ENCODE results near the gene ARHGDIG.

The ARHGDIG gene

GRCh38 chr16:280991-281659 is 734 bp downstream of the ARHGDIG start:
- DNase-seq (ENCODE audit: low read depth in 2 of 2), result no peak

- no peak for DNase-seq (ENCODE audit: low read depth in 2 of 2)
These were observed 1.4 kb downstream of the ARHGDIG start for GRCh38 chr16:281660-282255.

DNA sequence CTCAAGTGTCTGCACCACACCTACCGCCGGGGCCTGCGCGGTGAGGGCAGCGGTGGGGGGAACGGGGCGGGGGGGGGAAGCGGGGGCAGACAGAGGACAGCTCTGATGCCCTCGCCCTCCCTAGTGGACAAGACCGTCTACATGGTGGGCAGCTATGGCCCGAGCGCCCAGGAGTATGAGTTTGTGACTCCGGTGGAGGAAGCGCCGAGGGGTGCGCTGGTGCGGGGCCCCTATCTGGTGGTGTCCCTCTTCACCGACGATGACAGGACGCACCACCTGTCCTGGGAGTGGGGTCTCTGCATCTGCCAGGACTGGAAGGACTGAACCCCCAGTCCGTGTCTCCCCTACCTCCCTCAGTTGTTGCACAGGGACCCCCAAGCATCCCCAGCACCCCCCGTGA is 2.1 kb downstream of the ARHGDIG start:
- DNase-seq (ENCODE audit: low read depth in 2 of 2), result no peak

GRCh38 chr16:283033-283805 is 2.8 kb downstream of the ARHGDIG start, which contains the start of gene PDIA2:
TSS of gene PDIA2 (plus strand) at chr16:283164. CDS start at chr16:283170, 6 bp downstream.
- no peak for DNase-seq (ENCODE audit: low read depth in 2 of 2)

DNA sequence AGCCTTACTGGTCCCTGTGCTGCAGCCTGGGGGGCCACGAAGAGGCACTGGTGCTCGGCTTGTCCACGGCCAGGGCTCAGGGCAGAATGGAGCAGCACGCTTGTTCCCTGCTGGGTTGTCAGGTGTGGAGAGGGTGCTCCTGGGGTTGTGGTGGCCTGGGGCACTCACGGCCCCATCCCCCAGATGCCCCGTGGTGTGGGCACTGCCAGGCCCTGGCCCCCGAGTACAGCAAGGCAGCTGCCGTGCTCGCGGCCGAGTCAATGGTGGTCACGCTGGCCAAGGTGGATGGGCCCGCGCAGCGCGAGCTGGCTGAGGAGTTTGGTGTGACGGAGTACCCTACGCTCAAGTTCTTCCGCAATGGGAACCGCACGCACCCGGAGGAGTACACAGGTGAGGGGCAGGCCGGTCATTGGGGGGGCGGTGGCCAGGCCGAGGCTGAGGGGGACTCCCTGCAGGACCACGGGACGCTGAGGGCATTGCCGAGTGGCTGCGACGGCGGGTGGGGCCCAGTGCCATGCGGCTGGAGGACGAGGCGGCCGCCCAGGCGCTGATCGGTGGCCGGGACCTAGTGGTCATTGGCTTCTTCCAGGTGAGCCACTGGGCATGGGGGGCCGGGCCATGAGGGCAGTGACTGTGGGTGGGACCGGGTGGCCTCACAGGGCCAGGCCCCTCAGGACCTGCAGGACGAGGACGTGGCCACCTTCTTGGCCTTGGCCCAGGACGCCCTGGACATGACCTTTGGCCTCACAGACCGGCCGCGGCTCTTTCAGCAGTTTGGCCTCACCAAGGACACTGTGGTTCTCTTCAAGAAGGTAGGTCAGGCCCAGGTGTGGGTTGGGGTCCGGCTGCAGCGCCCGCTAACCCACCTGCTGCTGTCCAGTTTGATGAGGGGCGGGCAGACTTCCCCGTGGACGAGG is 4.1 kb downstream of the ARHGDIG start:
- no peak for DNase-seq (ENCODE audit: low read depth in 2 of 2)

DNA sequence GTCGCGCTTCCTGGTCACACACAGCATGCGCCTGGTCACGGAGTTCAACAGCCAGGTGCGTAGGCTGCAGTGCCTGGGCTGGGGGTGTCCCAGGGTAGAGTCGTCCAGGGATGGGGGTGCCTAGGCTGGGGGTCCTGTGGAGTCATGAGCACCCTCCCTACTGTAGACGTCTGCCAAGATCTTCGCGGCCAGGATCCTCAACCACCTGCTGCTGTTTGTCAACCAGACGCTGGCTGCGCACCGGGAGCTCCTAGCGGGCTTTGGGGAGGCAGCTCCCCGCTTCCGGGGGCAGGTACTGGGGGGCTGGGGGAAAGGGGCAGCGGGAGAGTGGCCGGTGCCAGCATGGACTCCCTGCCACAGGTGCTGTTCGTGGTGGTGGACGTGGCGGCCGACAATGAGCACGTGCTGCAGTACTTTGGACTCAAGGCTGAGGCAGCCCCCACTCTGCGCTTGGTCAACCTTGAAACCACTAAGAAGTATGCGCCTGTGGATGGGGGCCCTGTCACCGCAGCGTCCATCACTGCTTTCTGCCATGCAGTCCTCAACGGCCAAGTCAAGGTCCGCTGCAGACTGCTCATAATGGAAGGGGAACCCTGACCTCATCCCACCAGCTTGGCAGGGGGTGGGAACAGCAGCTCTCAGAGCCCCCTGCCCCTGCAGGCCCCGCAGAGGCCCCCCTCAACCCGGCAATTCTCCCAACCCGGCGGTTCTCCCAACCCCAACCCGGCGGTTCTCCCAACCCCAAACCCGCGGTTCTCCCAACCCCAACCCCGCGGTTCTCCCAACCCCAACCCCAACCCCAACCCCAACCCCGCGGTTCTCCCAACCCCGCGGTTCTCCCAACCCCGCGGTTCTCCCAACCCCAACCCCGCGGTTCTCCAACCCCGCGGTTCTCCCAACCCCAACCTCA is 5.0 kb downstream of the ARHGDIG start:
- DNase-seq (ENCODE audit: low read depth in 2 of 2), result no peak

- DNase-seq (ENCODE audit: low read depth in 2 of 2), result no peak
These were observed 6.3 kb downstream of the ARHGDIG start for GRCh38 chr16:286491-287297.

- no peak for DNase-seq (ENCODE audit: low read depth in 2 of 2)
These were observed 7.0 kb downstream of the ARHGDIG start for GRCh38 chr16:287298-287811.

DNA sequence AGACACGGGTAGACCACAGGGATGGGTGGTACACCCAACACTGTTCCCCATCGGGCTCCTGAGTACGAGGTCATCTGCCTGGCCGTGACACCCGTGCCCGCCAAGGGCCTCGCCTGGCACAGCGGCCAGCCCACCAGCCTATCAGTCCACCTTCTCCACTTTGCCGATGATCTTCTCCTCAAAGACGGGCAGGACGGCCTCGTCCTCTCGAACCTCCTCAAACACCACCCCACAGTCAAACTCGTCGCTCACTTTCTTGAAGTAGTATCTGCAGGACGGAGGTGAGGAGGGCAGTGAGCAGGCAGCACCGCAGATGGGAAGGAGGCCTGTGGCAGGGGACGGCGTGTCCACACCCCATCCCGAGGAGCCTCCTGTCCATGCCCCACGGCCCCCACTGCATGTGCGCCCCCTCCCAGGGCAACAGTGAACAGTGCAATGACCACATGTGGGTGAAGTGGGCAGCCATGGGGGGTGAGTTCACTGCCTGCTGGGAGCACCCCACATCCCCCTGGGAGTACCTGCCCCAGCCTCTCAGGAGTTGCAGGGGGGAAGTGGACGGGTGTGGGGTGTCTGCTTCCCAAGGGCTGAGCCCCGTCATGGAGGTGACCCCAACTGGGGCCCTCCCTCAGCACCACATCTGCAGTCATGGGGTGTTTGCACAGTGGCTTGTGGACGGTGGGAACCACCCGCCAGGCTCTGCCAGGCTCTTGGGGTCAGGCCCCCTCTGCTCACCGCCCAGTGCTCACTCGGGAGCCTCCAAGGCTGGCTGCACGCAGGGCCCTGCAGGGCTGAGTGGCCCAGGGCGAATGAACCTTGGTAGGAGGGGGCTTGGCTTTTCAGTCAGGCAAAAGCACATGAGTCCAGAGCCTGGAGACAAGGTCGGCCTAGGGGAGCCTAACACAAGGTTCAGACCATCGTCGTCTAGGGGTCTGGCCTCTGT is 7.9 kb downstream of the ARHGDIG start:
- no peak for DNase-seq (ENCODE audit: low read depth in 2 of 2)

DNA sequence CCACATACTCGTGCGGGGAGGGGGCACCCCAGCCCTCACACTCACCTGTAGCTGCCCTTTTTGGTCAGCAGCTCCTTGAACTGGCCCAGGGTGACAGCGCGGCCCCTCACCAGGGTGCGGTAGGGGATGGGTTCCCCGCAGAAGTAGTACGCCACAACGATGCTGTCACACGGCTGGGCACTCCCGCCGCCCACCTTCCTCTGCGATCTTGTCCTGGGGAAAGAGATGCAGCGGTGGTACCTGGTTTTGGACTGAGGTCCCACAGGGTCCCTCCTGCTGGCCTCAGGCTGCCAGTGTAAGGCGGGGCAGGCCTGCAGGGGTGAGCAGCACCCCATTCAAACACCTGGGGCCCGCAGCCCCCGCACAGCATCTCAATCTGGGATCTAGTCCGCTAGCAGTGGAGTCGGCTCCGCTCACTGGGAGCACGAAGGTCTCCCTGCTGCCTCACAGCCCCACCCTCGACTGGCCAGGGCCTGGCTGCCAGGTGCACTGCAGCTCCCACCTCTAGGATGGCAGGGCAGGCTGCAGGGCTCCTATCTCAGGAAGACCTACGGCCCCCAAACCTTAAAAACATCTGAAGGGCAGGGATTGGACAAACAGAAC is 9.1 kb downstream of the ARHGDIG start:
- DNase-seq (ENCODE audit: low read depth in 2 of 2), result no peak

- DNase-seq (ENCODE audit: low read depth in 2 of 2), result no peak
These were observed 9.8 kb downstream of the ARHGDIG start for GRCh38 chr16:290015-290680.

DNA sequence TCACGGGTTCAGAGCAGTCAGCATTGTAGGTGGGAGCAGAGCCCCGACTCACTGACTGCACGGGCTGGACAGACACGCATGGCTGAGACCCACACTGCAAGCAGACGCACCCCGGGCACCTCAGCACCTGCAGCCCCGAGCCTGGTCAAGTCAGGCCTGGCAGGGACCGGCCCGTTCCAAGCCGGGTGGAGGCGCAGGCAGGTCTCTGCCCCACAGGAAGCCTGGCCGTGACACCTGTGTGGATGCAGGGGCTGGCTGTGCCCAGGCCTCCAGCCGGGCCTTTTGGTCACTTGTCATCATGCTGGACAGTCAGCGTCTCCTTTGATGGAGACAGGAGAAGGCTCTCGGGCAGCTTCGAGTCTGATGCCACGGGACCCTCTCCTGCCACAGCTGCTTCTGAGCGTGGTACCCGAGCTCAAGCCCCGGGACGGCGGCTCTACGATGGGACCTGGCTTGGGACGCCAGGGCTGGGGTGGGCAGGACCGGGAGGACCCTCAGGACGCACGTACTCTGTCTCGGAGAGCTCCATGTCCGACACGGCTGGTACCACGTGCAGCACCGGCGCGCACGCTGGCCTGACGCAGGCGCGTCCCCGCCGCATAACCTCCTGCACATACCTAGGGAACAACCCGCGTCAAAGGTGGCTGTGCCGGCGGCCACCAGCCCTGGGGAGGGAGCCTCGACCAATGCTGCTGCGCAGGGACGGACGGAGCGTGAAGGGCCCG is 10.5 kb downstream of the ARHGDIG start:
- DNase-seq (ENCODE audit: low read depth in 2 of 2), result no peak

DNA sequence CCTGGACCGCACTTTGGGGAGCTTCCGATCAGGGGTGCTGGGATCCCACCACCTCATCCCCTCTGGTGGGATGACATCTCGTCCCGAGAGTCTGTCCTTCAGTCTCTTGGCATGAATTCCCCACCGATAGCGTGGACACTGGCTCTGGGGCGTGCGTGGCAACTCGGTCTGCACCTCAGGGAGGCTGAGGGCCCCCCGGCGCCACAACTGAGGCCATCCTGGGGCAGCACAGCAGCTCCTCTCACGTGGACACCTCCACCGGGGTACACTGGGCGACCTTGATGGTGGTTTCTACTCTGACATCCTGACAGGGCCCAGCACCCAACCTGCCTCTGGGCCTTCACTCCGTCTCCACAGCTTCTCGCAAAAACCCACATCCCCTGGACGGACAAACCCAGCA is 11.1 kb downstream of the ARHGDIG start:
- DNase-seq (ENCODE audit: low read depth in 2 of 2), result no peak

- DNase-seq (ENCODE audit: low read depth in 2 of 2), result no peak
These were observed 12.8 kb downstream of the ARHGDIG start for GRCh38 chr16:293043-293775.

- no peak for DNase-seq (ENCODE audit: low read depth in 2 of 2)
These were observed 15.9 kb downstream of the ARHGDIG start for GRCh38 chr16:296276-296675.

- no peak for DNase-seq (ENCODE audit: low read depth in 2 of 2)
These were observed 16.6 kb downstream of the ARHGDIG start for GRCh38 chr16:296806-297510.

All from stimulated activated CD8-positive, alpha-beta memory T cell treated with anti-CD3 and anti-CD28 coated beads, Interleukin-2, amount 100 ng/mL, for 48 hours (primary cell).